ENCODE data around the gene TMEM41A. TPM values are rescaled to one million over a fixed set of nuclear protein-coding genes. Genes with fewer than 3 reads are reported as not detected.
"Not testable (repeated sequence)": the region's sequence is repeated elsewhere in the genome, so short reads cannot be mapped to it uniquely, and the experiment has no call there.

TMEM41A gene
- total RNA-seq, 1 donor from 2014 or later = 9.2 TPM

DNA sequence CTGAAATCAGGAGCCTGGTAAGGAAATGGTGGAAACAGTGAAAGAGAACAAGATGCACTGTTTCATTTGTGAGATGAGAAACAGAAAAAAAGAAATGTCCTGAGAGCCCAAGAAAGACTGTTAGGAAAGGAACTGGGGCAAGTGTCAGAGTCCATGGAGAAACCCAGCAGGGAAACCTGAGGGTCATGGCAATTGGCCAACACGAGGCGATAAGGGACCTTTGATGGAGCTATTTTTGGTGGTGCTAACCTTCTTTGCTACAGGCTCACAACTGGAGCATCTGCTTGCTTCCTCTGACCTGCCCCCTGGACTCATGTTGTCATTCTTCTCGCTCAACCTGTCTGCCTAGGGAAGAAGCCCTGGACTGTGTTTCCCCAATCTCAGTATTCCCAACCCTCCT, 4.2 kb upstream of the TMEM41A start:
- peak; percentile 53 for DNase-seq
- peak; percentile 38 for ATAC-seq
- intact Hi-C loops (cut with micrococcal nuclease) = no loop called here

GRCh38 chr3:185490241-185490640, 8.6 kb downstream of the TMEM41A start:
- no peak for DNase-seq
- ATAC-seq = no peak
- intact Hi-C loops (cut with micrococcal nuclease) = no loop called here

DNA sequence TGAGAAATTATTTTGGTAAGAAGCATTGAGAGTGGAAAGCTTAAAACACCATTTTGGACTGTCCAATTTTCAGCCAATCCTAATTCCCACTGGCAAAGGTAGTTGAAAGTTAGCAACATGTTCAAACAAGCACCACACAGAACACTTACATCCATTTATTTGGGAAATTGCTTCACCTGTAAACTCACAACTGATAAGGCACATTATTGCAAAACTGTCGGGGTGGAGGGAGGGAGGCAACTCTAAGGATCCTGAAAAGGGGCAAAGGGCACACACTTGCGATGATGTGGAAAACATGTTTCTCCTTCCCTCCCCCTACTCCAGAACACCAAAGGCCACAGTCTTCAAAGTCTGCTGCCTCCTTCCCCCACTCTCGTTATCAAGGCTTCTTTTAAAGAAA, 9.4 kb downstream of the TMEM41A start:
- DNase-seq (no peak), ATAC-seq (no peak)
- intact Hi-C loops (cut with micrococcal nuclease) = no loop called here

- intact Hi-C loops (cut with micrococcal nuclease) = no loop called here
- ATAC-seq = no peak
- DNase-seq = no peak
Observed at GRCh38 chr3:185488465-185488864, 10.4 kb downstream of the TMEM41A start.

GRCh38 chr3:185486394-185486793, 12.4 kb downstream of the TMEM41A start:
- no peak for ATAC-seq
- DNase-seq = no peak
- intact Hi-C loops (cut with micrococcal nuclease) = no loop called here

- ATAC-seq = no peak
- DNase-seq = no peak
Observed at GRCh38 chr3:185484296-185484695, 14.5 kb downstream of the TMEM41A start.

DNA sequence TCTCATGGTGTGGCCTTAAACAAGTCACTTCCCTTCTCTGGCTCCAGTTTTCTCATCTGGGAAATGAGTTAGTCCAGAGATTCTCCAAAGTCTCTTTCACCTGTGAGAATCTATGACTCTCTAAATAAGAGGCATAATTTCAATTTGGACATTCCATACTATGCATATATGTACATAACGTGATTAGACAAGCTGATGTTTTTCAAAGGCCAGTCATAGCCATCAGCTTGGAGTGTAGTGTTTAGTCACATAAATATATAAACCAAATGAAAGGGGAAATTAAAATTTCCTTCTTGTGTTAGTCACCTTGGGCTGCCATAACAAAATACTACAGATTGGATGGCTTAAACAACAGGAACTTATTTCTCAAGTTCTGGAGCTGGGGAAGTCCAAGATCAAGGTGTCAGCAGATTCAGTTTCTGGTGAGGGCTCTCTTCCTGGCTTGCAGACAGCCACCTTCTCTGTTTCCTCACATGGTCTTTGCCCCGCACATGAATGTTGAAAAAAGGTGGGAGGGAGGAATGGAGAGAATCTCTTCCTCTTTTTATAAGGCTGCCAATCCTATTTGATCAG, 19.4 kb downstream of the TMEM41A start:
- ATAC-seq (no peak), DNase-seq (no peak)
- intact Hi-C loops (cut with micrococcal nuclease) = no loop called here

More at GRCh38 chr3:185484296-185484695, 14.5 kb downstream of the TMEM41A start:
- intact Hi-C loops (cut with micrococcal nuclease) = no loop called here

DNA sequence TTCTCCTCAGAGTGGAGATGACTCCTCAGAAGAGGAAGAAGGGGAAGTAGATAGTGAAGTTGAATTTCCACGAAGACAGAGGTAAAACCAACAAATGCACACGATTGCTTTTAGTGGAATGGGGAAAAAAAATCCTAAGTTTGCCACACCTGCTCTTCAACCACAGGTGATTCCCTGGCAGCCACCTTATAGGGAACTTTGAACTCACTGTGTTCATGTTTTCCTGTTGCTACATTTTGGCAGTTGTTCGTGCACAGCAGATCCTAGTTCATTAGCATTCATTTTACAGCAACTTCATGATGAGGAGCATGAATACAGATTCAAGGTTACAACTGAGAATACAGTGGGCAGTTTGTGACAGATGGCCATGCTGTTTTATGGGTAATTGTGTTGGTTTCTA, 21.5 kb downstream of the TMEM41A start:
- intact Hi-C loops (cut with micrococcal nuclease) = no loop called here
- ATAC-seq (no peak), DNase-seq (no peak)

- DNase-seq; ATAC-seq; intact Hi-C loops (cut with micrococcal nuclease): not testable (repeated sequence)
Observed at GRCh38 chr3:185474922-185475321, 23.9 kb downstream of the TMEM41A start.

- DNase-seq (no peak), ATAC-seq (no peak)
- intact Hi-C loops (cut with micrococcal nuclease) = no loop called here
Observed at GRCh38 chr3:185473290-185473815, 25.5 kb downstream of the TMEM41A start.

- ATAC-seq (no peak), DNase-seq (no peak)
- intact Hi-C loops (cut with micrococcal nuclease) = no loop called here
Observed at GRCh38 chr3:185470323-185470722, 28.5 kb downstream of the TMEM41A start.

- no peak for DNase-seq
- intact Hi-C loops (cut with micrococcal nuclease) = no loop called here
- ATAC-seq = no peak
Observed at GRCh38 chr3:185469542-185469941, 29.3 kb downstream of the TMEM41A start.

- DNase-seq; ATAC-seq; intact Hi-C loops (cut with micrococcal nuclease): not testable (repeated sequence)
Observed at GRCh38 chr3:185466123-185466522, 32.7 kb downstream of the TMEM41A start.

- no peak for ATAC-seq
- intact Hi-C loops (cut with micrococcal nuclease) = no loop called here
- no peak for DNase-seq
Observed at GRCh38 chr3:185465471-185465870, 33.4 kb downstream of the TMEM41A start.

DNA sequence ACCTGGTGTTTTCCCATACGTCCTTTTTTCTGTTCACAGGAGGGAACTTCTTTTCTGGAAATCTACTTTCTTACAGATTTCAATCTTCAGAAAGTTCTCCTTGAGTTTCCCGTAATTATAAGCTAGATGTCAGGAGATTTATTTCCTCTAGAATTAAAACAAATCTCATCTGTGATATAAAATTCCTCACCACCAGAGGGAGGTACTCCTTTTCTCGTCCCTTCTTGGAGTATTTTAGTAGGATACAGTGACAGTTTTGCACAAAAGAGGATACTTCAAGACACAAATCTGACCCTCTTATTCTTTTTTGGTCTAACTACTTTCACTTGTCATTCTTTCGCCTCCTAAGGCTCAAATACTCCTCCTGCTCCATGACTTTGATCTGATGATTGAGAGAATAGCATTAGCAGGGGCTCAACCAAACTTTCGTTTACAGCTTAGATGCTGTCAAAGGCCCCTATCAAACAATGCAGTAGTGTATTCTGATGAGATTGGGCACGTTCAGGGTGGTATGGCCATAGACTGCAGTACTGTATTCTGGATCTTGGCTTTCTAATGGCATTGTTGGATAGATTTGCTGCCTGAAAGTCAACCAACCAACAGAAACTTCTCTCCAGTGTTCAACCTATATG, 38.0 kb downstream of the TMEM41A start:
- intact Hi-C loops (cut with micrococcal nuclease) = no loop called here
- ATAC-seq (no peak), DNase-seq (no peak)

DNA sequence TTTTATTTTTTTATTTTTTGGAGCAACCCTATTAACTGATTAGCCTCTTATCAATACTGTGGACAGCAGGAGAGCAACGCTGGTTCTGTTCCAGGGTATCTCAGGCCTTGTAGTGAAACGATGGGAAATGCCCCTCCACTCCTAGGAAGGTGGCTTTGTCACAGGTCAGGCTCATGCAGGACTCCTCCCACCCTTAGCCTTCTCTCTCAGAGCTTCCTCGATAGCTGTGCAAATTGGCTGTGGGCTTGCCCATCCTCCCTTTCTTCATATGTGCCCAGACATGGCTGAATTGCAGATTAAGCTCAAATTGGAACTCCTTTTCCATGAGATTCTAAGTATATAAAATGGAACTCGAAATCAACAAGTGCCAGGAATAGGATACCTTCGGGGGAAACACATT, 38.5 kb downstream of the TMEM41A start:
- intact Hi-C loops (cut with micrococcal nuclease) = no loop called here
- ATAC-seq (no peak), DNase-seq (no peak)

- intact Hi-C loops (cut with micrococcal nuclease) = no loop called here
Observed at GRCh38 chr3:185457376-185457775, 41.5 kb downstream of the TMEM41A start.

DNA sequence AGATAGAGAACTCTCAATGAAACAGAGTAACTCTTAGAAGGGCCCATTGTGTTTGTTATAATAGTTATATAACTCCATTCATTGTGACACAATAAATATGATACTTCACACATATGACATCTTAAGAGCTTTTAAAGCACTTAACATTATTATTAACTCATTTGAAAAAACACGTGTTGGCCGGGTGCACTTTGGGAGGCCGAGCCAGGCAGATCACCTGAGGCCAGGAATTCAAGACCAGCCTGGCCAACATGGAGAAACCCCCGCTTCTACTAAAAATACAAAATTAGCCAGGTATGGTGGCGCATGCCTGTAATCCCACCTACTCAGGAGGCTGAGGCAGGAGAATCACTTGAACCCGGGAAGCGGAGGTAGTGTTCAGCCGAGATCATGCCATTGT, 47.4 kb downstream of the TMEM41A start:
- intact Hi-C loops (cut with micrococcal nuclease); DNase-seq; ATAC-seq: not testable (repeated sequence)

More at GRCh38 chr3:185457376-185457775, 41.5 kb downstream of the TMEM41A start:
- ATAC-seq = no peak
- no peak for DNase-seq

GRCh38 chr3:185448107-185448506, 50.7 kb downstream of the TMEM41A start:
- DNase-seq = no peak
- intact Hi-C loops (cut with micrococcal nuclease) = no loop called here
- no peak for ATAC-seq

GRCh38 chr3:185444329-185444728, 54.5 kb downstream of the TMEM41A start:
- DNase-seq = no peak
- intact Hi-C loops (cut with micrococcal nuclease) = no loop called here
- no peak for ATAC-seq

DNA sequence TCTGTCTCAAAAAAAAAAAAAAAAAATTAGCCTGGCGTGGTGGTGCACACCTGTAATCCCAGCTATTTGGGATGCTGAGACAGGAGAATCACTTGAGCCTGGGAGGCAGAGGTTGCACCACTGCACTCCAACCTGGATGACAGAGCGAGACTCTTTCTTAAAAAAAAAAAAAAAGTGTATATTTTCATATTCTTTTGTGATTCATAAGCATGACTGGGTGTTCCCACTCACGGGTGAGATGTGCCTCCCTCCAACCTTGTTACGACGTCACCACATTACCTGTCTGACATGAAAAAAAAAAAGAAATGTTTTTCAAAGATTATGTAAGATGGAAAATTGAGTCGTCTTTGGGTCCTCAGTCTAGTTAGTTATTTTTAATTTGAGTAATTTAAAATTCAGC, 56.8 kb downstream of the TMEM41A start:
- intact Hi-C loops (cut with micrococcal nuclease) = no loop called here
- no peak for DNase-seq
- ATAC-seq = no peak

All from left ventricle myocardium superior (tissue), 1 donor.